Measurements from ENCODE around the gene PRKCE. TPM values are rescaled to one million over a fixed set of nuclear protein-coding genes. Genes with fewer than 3 reads are reported as not detected.

The PRKCE gene
- polyA plus RNA-seq, 3 donors, result 1.3 to 7.7 (median 2.3) TPM

DNA sequence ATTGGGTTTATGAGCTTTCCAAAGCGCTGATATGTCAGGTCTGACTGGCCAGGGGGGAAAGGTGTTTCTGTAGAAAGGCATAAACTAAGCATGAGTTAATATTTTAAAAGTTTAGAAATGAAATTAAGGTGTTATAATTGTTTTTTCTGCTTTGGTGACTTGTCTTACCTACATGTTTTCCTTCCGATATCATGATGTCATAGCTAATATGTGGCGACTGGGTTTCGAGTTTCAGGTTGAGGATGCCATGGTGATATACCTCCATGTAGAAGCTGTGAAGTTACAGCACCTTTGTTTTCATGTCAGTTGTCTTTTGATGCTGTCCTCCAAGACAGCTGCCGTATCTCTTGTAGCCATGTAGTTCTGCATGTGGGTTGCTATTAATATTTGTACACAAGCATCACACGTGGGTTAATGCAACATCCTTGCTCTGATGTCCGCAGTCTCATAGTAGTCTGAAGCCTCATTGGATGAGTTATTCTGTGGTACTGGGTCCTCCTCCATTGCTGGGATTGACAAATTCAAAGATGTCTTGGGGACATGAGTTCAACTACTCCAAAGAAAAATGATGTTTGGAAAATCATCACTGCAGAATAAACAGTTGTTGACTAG, 230.6 kb downstream of the PRKCE start:
- H3K4me2 ChIP-seq (replicated peaks; ENCODE audit: extremely low read depth, low read length, poor library complexity, severe bottlenecking), result no peak overlapping the region
- Mint-ChIP-seq H3K9me3 (peaks cover 4 to 9% (median 7%) of the 10 kb centered on the region in 7 donors), H3K36me3 (peaks cover 9 to 21% of the 10 kb centered on the region in 2 donors), H3K27me3 (ENCODE audit: low read depth in 3 of 3) (no peaks in the 10 kb centered on the region), H3K27ac (no peak overlapping the region), H3K4me3 (no peak overlapping the region), H3K4me1 (peaks cover 41% of the 10 kb centered on the region)
- DNase-seq, result no peak
- intact Hi-C loops (cut with micrococcal nuclease), result no loop called here
- no peaks in the 10 kb centered on the region for H4K20me1 ChIP-seq (ENCODE audit: insufficient read depth, low read length)
- no peak overlapping the region for H3K27ac ChIP-seq (ENCODE audit: low read depth in 1 of 2, low read length in 2 of 2)
- whole genome bisulfite sequencing (ENCODE audit: insufficient coverage), result 93% methylated on average over 7 of the region's 7 CpGs
- peaks cover 4% of the 10 kb centered on the region for H3K79me2 ChIP-seq (ENCODE audit: insufficient read depth, low read length)
- peaks cover 2 to 3% of the 10 kb centered on the region in 2 donors for H3K9me3 ChIP-seq (replicated peaks in 1 of 2; ENCODE audit: control insufficient read depth in 1 of 2, insufficient read depth in 1 of 2, low read length in 2 of 2)
- no peak overlapping the region for H2AFZ ChIP-seq (ENCODE audit: insufficient read depth, low read depth, low read length, poor library complexity, severe bottlenecking)
- no peak overlapping the region for H3K9ac ChIP-seq (ENCODE audit: insufficient read depth, low read length, poor library complexity, severe bottlenecking)
- TF ChIP-seq, protein P1, sequence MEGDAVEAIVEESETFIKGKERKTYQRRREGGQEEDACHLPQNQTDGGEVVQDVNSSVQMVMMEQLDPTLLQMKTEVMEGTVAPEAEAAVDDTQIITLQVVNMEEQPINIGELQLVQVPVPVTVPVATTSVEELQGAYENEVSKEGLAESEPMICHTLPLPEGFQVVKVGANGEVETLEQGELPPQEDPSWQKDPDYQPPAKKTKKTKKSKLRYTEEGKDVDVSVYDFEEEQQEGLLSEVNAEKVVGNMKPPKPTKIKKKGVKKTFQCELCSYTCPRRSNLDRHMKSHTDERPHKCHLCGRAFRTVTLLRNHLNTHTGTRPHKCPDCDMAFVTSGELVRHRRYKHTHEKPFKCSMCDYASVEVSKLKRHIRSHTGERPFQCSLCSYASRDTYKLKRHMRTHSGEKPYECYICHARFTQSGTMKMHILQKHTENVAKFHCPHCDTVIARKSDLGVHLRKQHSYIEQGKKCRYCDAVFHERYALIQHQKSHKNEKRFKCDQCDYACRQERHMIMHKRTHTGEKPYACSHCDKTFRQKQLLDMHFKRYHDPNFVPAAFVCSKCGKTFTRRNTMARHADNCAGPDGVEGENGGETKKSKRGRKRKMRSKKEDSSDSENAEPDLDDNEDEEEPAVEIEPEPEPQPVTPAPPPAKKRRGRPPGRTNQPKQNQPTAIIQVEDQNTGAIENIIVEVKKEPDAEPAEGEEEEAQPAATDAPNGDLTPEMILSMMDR (IDR thresholded peaks at IDR 0.05), result no peak
- H3K4me1 ChIP-seq (ENCODE audit: control insufficient read depth in 1 of 2, insufficient read depth in 2 of 2, low read length in 2 of 2), result peaks cover 36 to 41% of the 10 kb centered on the region in 2 donors
- no peaks in the 10 kb centered on the region for H3K27me3 ChIP-seq (ENCODE audit: control insufficient read depth in 2 of 2, insufficient read depth in 2 of 2, low read length in 2 of 2)
- H3K4me3 ChIP-seq (replicated peaks in 1 of 3; ENCODE audit: low read depth in 2 of 3, low read length in 3 of 3), result no peak overlapping the region
- H3K36me3 ChIP-seq (replicated peaks in 1 of 2; ENCODE audit: control insufficient read depth in 1 of 2, insufficient read depth in 2 of 2, low read length in 2 of 2), result no peaks in the 10 kb centered on the region

GRCh38 chr2:45882707-45883602, 231.5 kb downstream of the PRKCE start:
- Mint-ChIP-seq H3K4me3 (no peak overlapping the region), H3K27ac (peak overlapping the region in 1 of 7 donors; percentile 41), H3K36me3 (peaks cover 9 to 15% of the 10 kb centered on the region in 2 donors), H3K27me3 (ENCODE audit: low read depth in 3 of 3) (no peaks in the 10 kb centered on the region), H3K4me1 (peaks cover 46% of the 10 kb centered on the region), H3K9me3 (peaks cover 0 to 2% (median under 1%) of the 10 kb centered on the region in 7 donors)
- Histone ChIP-seq H3K27me3 (ENCODE audit: control insufficient read depth in 2 of 2, insufficient read depth in 2 of 2, low read length in 2 of 2) (no peaks in the 10 kb centered on the region), H2AFZ (ENCODE audit: insufficient read depth, low read depth, low read length, poor library complexity, severe bottlenecking) (no peak overlapping the region), H3K4me1 (ENCODE audit: control insufficient read depth in 1 of 2, insufficient read depth in 2 of 2, low read length in 2 of 2) (peaks cover 44 to 48% of the 10 kb centered on the region in 2 donors), H3K27ac (ENCODE audit: low read depth in 1 of 2, low read length in 2 of 2) (peak overlapping the region in 1 of 2 donors; percentile 55), H3K36me3 (replicated peaks in 1 of 2; ENCODE audit: control insufficient read depth in 1 of 2, insufficient read depth in 2 of 2, low read length in 2 of 2) (no peaks in the 10 kb centered on the region), H3K79me2 (ENCODE audit: insufficient read depth, low read length) (peaks cover 4% of the 10 kb centered on the region), H3K9ac (ENCODE audit: insufficient read depth, low read length, poor library complexity, severe bottlenecking) (no peak overlapping the region), H3K4me3 (replicated peaks in 1 of 3; ENCODE audit: low read depth in 2 of 3, low read length in 3 of 3) (no peak overlapping the region), H3K4me2 (replicated peaks; ENCODE audit: extremely low read depth, low read length, poor library complexity, severe bottlenecking) (no peak overlapping the region), H4K20me1 (ENCODE audit: insufficient read depth, low read length) (no peaks in the 10 kb centered on the region), H3K9me3 (replicated peaks in 1 of 2; ENCODE audit: control insufficient read depth in 1 of 2, insufficient read depth in 1 of 2, low read length in 2 of 2) (peaks cover 0 to 2% of the 10 kb centered on the region in 2 donors)
- TF ChIP-seq, protein P1 (IDR thresholded peaks at IDR 0.05), result no peak
- 85% methylated on average over 11 of the region's 21 CpGs for WGBS (ENCODE audit: insufficient coverage)
- intact Hi-C loops (cut with micrococcal nuclease), result no loop called here
- no peak for DNase-seq
